ENCODE data around the gene SLC8A2.
A peak's percentile ranks its signal among the peaks of the same experiment; 100 is the strongest.

SLC8A2 gene

GRCh38 chr19:47479701-47480503 is 8.2 kb upstream of the SLC8A2 start:
- Histone ChIP-seq H3K4ac (ENCODE audit: low read depth, low read length) (no peak overlapping the region), H3K36me3 (ENCODE audit: control insufficient read depth in 1 of 2, insufficient read depth in 2 of 2, low read length in 2 of 2) (no peaks in the 10 kb centered on the region), H2AK5ac (ENCODE audit: low read length) (no peak overlapping the region), H3K27ac (ENCODE audit: low read depth, low read length) (no peak overlapping the region), H2BK5ac (ENCODE audit: low read depth, low read length, poor library complexity) (no peak overlapping the region), H2BK120ac (ENCODE audit: insufficient read depth, low read length, poor library complexity) (no peak overlapping the region), H3K23ac (ENCODE audit: low read length) (no peak overlapping the region), H3K27me3 (ENCODE audit: insufficient read depth, low read length) (no peaks in the 10 kb centered on the region), H4K12ac (ENCODE audit: low read depth, low read length) (no peak overlapping the region), H3K18ac (ENCODE audit: low read length) (no peak overlapping the region), H2BK12ac (ENCODE audit: low read length) (no peak overlapping the region), H4K8ac (ENCODE audit: low read depth, low read length) (no peak overlapping the region), H3K4me1 (ENCODE audit: control insufficient read depth in 1 of 2, insufficient read depth in 2 of 2, low read length in 2 of 2) (peaks cover 0 to 5% of the 10 kb centered on the region in 2 experiments), H2AFZ (ENCODE audit: insufficient read depth, low read length, poor library complexity) (no peak overlapping the region), H3K9me3 (ENCODE audit: insufficient read depth, low read depth, low read length) (no peaks in the 10 kb centered on the region), H3K4me3 (ENCODE audit: low read depth, low read length) (no peak overlapping the region), H3K4me2 (ENCODE audit: low read length) (no peak overlapping the region), H4K91ac (ENCODE audit: low read depth, low read length) (no peak overlapping the region), H3K14ac (ENCODE audit: low read length) (no peak overlapping the region), H3K9ac (ENCODE audit: low read length) (no peak overlapping the region), H3K79me2 (ENCODE audit: control insufficient read depth, insufficient read depth, low read length, poor library complexity) (peaks cover 2% of the 10 kb centered on the region), H3K79me1 (ENCODE audit: low read length) (peaks cover 7% of the 10 kb centered on the region)
- peak in 1 of 2 donors; percentile 16 for DNase-seq
- WGBS (ENCODE audit: extremely low coverage, insufficient coverage, insufficient read length): no CpG with 5 or more reads among the region's 39 CpGs

GRCh38 chr19:47476438-47476972 is 4.8 kb upstream of the SLC8A2 start:
- no peak overlapping the region for H2BK120ac ChIP-seq (ENCODE audit: insufficient read depth, low read length, poor library complexity)
- no peak overlapping the region for H3K18ac ChIP-seq (ENCODE audit: low read length)
- H4K12ac ChIP-seq (ENCODE audit: low read depth, low read length): no peak overlapping the region
- H3K79me2 ChIP-seq (ENCODE audit: control insufficient read depth, insufficient read depth, low read length, poor library complexity): no peaks in the 10 kb centered on the region
- no peak overlapping the region for H3K4me3 ChIP-seq (ENCODE audit: low read depth, low read length)
- H3K4me2 ChIP-seq (ENCODE audit: low read length): no peak overlapping the region
- H3K36me3 ChIP-seq (ENCODE audit: control insufficient read depth in 1 of 2, insufficient read depth in 2 of 2, low read length in 2 of 2): no peaks in the 10 kb centered on the region
- peaks cover 0 to 4% of the 10 kb centered on the region in 2 experiments for H3K4me1 ChIP-seq (ENCODE audit: control insufficient read depth in 1 of 2, insufficient read depth in 2 of 2, low read length in 2 of 2)
- no peaks in the 10 kb centered on the region for H3K79me1 ChIP-seq (ENCODE audit: low read length)
- no peak overlapping the region for H2AFZ ChIP-seq (ENCODE audit: insufficient read depth, low read length, poor library complexity)
- H3K14ac ChIP-seq (ENCODE audit: low read length): no peak overlapping the region
- WGBS (ENCODE audit: extremely low coverage, insufficient coverage, insufficient read length): no CpG with 5 or more reads among the region's 17 CpGs
- H3K9ac ChIP-seq (ENCODE audit: low read length): no peak overlapping the region
- H4K8ac ChIP-seq (ENCODE audit: low read depth, low read length): no peak overlapping the region
- no peak overlapping the region for H3K4ac ChIP-seq (ENCODE audit: low read depth, low read length)
- DNase-seq: no peak
- no peaks in the 10 kb centered on the region for H3K27me3 ChIP-seq (ENCODE audit: insufficient read depth, low read length)
- no peak overlapping the region for H2BK12ac ChIP-seq (ENCODE audit: low read length)
- H3K23ac ChIP-seq (ENCODE audit: low read length): no peak overlapping the region
- no peaks in the 10 kb centered on the region for H3K9me3 ChIP-seq (ENCODE audit: insufficient read depth, low read depth, low read length)
- H3K27ac ChIP-seq (ENCODE audit: low read depth, low read length): no peak overlapping the region
- H2BK5ac ChIP-seq (ENCODE audit: low read depth, low read length, poor library complexity): no peak overlapping the region
- no peak overlapping the region for H4K91ac ChIP-seq (ENCODE audit: low read depth, low read length)
- no peak overlapping the region for H2AK5ac ChIP-seq (ENCODE audit: low read length)

- no peak overlapping the region for H3K23ac ChIP-seq (ENCODE audit: low read length)
- H4K12ac ChIP-seq (ENCODE audit: low read depth, low read length): no peak overlapping the region
- no peak overlapping the region for H3K4ac ChIP-seq (ENCODE audit: low read depth, low read length)
- no peaks in the 10 kb centered on the region for H3K79me1 ChIP-seq (ENCODE audit: low read length)
- no peak overlapping the region for H2BK120ac ChIP-seq (ENCODE audit: insufficient read depth, low read length, poor library complexity)
- no peaks in the 10 kb centered on the region for H3K36me3 ChIP-seq (ENCODE audit: control insufficient read depth in 1 of 2, insufficient read depth in 2 of 2, low read length in 2 of 2)
- H2BK5ac ChIP-seq (ENCODE audit: low read depth, low read length, poor library complexity): no peak overlapping the region
- no peaks in the 10 kb centered on the region for H3K9me3 ChIP-seq (ENCODE audit: insufficient read depth, low read depth, low read length)
- H2AK5ac ChIP-seq (ENCODE audit: low read length): no peak overlapping the region
- H4K91ac ChIP-seq (ENCODE audit: low read depth, low read length): no peak overlapping the region
- no peak overlapping the region for H3K4me2 ChIP-seq (ENCODE audit: low read length)
- H3K18ac ChIP-seq (ENCODE audit: low read length): no peak overlapping the region
- no peak for DNase-seq
- H3K27me3 ChIP-seq (ENCODE audit: insufficient read depth, low read length): peaks cover under 1% of the 10 kb centered on the region
- WGBS (ENCODE audit: extremely low coverage, insufficient coverage, insufficient read length): no CpG with 5 or more reads among the region's 9 CpGs
- H3K14ac ChIP-seq (ENCODE audit: low read length): no peak overlapping the region
- no peak overlapping the region for H2BK12ac ChIP-seq (ENCODE audit: low read length)
- no peak overlapping the region for H3K4me3 ChIP-seq (ENCODE audit: low read depth, low read length)
- no peak overlapping the region for H2AFZ ChIP-seq (ENCODE audit: insufficient read depth, low read length, poor library complexity)
- H3K4me1 ChIP-seq (ENCODE audit: control insufficient read depth in 1 of 2, insufficient read depth in 2 of 2, low read length in 2 of 2): peaks cover 0 to 5% of the 10 kb centered on the region in 2 experiments
- no peak overlapping the region for H3K27ac ChIP-seq (ENCODE audit: low read depth, low read length)
- no peak overlapping the region for H4K8ac ChIP-seq (ENCODE audit: low read depth, low read length)
- no peak overlapping the region for H3K9ac ChIP-seq (ENCODE audit: low read length)
- no peaks in the 10 kb centered on the region for H3K79me2 ChIP-seq (ENCODE audit: control insufficient read depth, insufficient read depth, low read length, poor library complexity)
These were observed 3.8 kb upstream of the SLC8A2 start for GRCh38 chr19:47475465-47475864.

- Histone ChIP-seq H2AFZ (ENCODE audit: insufficient read depth, low read length, poor library complexity) (no peak overlapping the region), H3K23ac (ENCODE audit: low read length) (no peak overlapping the region), H3K14ac (ENCODE audit: low read length) (no peak overlapping the region), H2BK5ac (ENCODE audit: low read depth, low read length, poor library complexity) (no peak overlapping the region), H2BK120ac (ENCODE audit: insufficient read depth, low read length, poor library complexity) (no peak overlapping the region), H3K27me3 (ENCODE audit: insufficient read depth, low read length) (peaks cover 7% of the 10 kb centered on the region), H3K79me1 (ENCODE audit: low read length) (no peaks in the 10 kb centered on the region), H3K79me2 (ENCODE audit: control insufficient read depth, insufficient read depth, low read length, poor library complexity) (no peaks in the 10 kb centered on the region), H3K4me2 (ENCODE audit: low read length) (no peak overlapping the region), H3K18ac (ENCODE audit: low read length) (no peak overlapping the region), H3K27ac (ENCODE audit: low read depth, low read length) (no peak overlapping the region), H4K8ac (ENCODE audit: low read depth, low read length) (no peak overlapping the region), H3K9me3 (ENCODE audit: insufficient read depth, low read depth, low read length) (no peaks in the 10 kb centered on the region), H3K9ac (ENCODE audit: low read length) (no peak overlapping the region), H2AK5ac (ENCODE audit: low read length) (no peak overlapping the region), H3K4me1 (ENCODE audit: control insufficient read depth in 1 of 2, insufficient read depth in 2 of 2, low read length in 2 of 2) (peaks cover 0 to 5% of the 10 kb centered on the region in 2 experiments), H3K36me3 (ENCODE audit: control insufficient read depth in 1 of 2, insufficient read depth in 2 of 2, low read length in 2 of 2) (no peaks in the 10 kb centered on the region), H4K12ac (ENCODE audit: low read depth, low read length) (no peak overlapping the region), H4K91ac (ENCODE audit: low read depth, low read length) (no peak overlapping the region), H2BK12ac (ENCODE audit: low read length) (no peak overlapping the region), H3K4ac (ENCODE audit: low read depth, low read length) (no peak overlapping the region), H3K4me3 (ENCODE audit: low read depth, low read length) (peak overlapping the region; percentile 21)
- WGBS (ENCODE audit: extremely low coverage, insufficient coverage, insufficient read length): no CpG with 5 or more reads among the region's 10 CpGs
- DNase-seq: no peak
These were observed 1.6 kb upstream of the SLC8A2 start for GRCh38 chr19:47473336-47473735.
